HG02571 (cell line): ENCODE data around the gene PTS.

Experiments used
- ATAC-seq: cut with Tn5 transposase; IDR thresholded peaks from one replicate; pipeline ENCODE4 v1.9.1; 2021; ENCODE audit warnings: mild to moderate bottlenecking, moderate library complexity; ENCODE audit not compliant: unreplicated experiment

PTS gene

DNA sequence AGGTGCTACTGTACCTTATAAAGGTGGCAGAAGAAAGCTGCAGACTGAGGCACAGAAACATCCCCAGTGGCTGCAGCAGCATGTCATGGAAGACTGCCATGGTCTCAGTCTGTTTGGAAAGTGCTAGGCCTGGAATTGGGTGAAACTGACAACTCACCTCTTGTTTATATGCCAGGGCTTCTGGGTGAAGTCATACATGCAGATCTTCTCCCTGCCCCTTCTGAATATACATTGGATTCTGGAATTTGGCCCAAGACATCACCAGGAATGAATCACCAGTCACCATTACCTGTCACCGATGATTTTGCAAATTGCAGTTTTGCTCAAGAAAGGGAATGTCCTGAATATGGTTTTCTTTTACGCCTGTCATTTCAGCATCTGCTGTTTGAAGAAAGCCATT, 34.3 kb downstream of the PTS start, which contains the start of gene PLET1:
Gene PLET1 (minus strand): TSS at position 371 of the 400 bp plus-strand sequence. CDS start 271 bp downstream, at position 100.
- ATAC-seq = no peak

DNA sequence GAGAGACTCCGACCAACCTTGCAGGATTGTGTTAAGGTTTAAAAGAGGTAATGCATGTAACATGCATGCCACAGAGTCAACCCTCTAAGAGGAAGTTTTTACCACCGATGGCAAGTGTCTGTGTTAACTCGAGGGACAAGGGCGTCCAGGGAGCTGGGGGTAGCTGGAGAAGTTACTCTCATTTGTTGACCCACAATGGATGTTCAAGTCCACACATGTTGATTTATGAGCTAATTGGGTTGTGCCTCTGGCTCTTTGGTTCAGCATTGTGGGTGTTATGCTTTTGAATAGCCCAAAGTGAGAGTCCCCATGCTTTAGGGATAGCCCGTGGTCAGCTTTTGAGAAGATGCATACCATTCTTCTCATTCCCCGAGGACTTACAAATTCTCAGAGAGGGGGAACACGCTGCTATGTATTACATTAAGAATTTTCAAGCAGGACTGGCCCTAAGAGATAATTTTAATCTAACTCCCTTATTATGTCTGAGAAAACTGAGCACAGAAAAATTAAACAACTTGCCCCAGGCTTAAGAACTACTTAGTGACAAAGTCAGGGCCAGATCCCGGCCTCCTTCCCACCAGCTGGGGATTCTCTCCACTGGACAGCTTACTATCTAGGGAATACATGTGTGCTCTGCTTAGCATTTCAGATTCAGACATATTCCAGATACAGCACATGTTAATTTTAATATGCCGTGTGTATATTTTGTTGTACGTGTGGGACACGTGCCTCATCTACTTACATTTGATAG, 39.6 kb downstream of the PTS start:
- no peak for ATAC-seq

GRCh38 chr11:112266410-112266778, 40.2 kb downstream of the PTS start:
- ATAC-seq = no peak

GRCh38 chr11:112267188-112267591, 41.0 kb downstream of the PTS start:
- no peak for ATAC-seq

GRCh38 chr11:112268406-112268805, 42.2 kb downstream of the PTS start:
- ATAC-seq = no peak

GRCh38 chr11:112269139-112269538, 42.9 kb downstream of the PTS start:
- no peak for ATAC-seq

GRCh38 chr11:112270551-112271180, 44.4 kb downstream of the PTS start:
- no peak for ATAC-seq

GRCh38 chr11:112271242-112271641, 45.0 kb downstream of the PTS start:
- no peak for ATAC-seq

DNA sequence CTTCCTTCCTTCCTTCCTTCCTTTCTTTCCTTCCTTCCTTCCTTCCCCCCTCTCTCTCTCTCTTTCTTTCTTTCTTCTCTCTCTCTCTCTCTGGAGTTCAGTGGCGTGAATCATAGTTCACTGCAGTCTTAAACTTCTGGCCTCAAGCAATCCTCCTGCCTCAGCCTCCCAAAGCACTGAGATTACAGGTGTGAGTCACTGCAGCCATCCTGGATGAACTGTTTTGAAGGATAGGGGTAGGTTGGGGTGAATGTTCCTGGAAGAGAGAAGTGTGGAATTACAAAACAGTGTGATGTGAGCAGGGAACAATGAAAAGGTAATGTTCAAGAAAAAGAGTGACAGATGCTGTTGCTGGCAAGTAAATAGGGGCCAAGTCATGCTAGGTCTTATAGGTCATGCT, 46.8 kb downstream of the PTS start:
- no peak for ATAC-seq

DNA sequence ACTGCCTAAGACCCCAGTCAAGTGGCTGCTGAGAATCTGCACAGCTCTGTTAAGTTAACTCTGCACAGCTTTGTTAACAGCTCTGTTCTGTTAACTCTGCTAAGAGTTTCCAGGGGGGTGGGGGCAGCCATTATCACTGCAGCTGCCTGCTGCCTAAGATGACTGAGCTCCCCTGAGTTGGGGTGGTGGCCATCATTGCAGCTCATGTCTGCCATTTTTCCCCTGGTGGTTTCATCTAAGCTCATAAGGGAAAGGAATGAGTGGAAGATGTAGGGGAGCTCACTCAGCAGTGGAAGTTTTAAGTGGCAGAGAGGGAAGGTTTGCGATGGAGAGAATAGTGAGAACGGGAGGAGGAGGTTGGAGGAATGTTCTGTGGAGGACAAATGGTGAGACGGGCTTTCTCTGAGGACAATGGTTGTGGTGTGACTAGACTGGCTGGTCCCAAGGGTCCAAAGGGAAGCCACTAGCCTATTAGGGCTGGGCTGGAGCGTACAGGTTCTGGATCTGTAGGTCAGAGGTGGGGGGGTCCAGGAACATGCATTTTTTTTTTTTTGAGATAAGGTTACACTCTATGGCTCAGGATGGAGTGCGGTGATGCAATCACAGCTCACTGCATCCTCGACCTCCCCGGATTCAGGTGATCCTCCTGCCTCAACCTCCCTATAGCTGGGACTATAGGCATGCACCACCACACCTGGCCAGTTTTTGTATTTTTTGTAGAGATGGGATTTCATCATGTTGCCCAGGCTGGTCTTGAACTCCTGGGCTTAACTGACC, 48.0 kb downstream of the PTS start:
- ATAC-seq = no peak

DNA sequence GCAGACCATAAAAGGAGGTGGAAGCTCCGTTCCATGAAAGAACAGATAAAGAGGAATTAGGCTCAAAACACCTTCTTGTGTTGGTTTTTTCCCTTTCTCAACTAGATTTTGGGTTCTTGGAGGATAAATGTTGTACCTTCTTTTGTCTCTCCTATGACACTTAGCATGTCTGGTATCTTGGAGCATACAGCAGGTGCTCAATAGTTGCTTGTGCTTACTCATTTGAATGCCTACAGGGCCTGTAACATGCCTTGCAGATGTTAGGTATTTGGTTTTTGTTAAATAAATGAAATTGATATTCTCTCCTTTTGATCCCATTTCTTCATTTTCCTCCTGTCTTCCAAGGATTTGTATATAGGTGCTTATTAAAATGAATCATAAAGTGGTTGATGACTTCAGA, 50.8 kb downstream of the PTS start:
- ATAC-seq = no peak

DNA sequence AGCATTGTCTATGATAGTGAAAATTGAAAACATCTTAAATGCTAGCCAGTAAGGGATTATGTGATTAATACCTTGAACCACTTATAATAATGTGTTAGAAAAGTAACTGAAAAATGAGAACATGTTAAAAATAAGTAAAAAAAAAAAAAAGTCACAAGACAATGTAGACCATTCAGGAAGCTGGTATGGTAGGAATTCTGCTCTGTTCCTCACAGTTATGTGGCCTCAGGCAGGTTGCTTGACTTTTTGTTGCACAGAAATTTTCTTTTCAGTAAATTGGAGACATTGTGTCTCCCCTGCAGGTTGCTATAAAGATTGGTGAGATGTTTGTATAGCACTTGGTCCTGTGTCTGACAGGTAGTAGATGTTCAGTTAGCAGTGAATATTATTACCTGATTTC, 51.7 kb downstream of the PTS start:
- no peak for ATAC-seq

- ATAC-seq = no peak
Measured at GRCh38 chr11:112278803-112279202, 52.6 kb downstream of the PTS start.

GRCh38 chr11:112279901-112280267, 53.7 kb downstream of the PTS start:
- peak; percentile 46 for ATAC-seq

DNA sequence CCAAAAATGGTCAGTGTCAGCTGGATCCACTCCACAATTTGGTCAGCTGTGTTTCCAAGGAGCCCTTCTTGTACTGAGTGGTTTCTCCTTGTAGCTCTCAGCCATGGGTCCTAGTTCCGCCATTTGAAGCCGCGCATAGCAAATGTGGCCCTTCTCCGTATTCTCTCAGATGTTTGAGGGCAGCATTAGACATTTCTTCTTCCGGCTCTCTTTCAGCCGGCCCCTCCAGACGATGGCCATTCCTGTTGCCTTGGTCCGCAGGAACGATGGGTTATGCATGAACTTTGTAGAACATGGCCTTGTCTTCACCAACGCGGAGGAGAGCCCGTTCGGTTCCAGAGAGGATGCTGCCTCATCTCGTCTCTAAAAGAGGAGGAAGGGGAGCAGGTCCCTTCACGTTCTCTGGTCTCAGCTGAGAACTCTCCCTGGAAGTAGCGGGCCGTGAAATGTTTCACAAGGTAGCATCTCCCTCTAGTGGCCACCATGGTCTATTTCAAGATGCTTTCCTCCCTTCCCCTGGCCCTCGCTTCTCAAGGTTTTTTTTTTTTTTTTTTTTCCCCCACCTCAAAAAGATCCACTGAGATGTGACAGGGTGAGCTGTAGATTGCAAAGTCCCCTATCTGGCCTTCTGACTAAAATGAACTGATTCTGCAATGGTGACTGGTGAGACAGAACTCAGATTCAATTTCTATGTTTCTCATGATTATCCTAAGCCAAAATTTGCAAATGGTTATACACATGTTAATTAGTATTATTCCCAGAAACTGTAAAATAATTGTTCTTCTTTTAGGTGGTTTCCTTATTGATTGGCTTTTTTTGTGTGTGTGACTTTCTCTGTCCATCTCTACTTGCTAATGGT, 54.3 kb downstream of the PTS start:
- ATAC-seq = peak; percentile 76

- ATAC-seq = no peak
Measured at GRCh38 chr11:112281726-112282125, 55.5 kb downstream of the PTS start.
